Raji (cell line): Measurements from ENCODE around the gene DNASE1L3.

Source experiments
- POLR2A ChIP-seq: IDR thresholded peaks from 2 replicates; pipeline ENCODE4 v1.6.1; 2011; ENCODE audit warnings: low read depth, low read length, control low read depth; ENCODE audit not compliant: insufficient read depth

The DNASE1L3 gene, protein sequence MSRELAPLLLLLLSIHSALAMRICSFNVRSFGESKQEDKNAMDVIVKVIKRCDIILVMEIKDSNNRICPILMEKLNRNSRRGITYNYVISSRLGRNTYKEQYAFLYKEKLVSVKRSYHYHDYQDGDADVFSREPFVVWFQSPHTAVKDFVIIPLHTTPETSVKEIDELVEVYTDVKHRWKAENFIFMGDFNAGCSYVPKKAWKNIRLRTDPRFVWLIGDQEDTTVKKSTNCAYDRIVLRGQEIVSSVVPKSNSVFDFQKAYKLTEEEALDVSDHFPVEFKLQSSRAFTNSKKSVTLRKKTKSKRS

DNA sequence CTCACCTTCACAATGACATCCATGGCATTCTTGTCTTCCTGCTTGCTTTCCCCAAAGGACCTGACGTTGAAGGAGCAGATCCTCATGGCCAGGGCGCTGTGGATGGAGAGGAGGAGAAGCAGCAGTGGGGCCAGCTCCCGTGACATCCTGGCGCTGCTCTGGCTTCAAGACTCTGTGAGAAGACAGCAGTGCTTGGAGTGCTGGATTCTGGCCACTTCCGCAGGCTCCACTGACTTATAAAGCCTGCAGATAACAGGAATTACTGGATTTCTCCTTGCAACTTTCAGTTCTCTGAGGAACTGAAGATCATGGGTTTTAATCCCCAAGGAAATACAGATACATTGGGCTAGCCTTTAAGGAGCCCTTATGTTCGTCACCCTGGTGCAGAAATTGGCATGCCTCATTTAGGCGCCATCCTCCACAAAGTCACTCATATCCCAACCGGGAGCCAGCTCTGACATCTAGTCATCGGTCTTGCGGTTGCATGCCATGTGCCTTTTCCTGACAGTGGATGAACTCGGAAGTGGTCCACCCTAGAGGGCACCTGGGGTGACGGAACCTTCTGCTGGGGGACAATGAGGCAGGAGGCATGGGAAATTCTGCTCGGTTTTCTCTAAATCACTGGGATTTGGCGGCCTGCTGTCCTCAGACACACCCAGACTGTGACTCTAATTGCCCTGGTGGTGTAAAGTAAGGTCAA is at the start of gene DNASE1L3:
Gene DNASE1L3, minus strand, starts transcription at position 212 of the 700 bp plus-strand sequence. Its CDS starts 66 bp downstream, at position 146.
- TF ChIP-seq POLR2A: no peak

DNA sequence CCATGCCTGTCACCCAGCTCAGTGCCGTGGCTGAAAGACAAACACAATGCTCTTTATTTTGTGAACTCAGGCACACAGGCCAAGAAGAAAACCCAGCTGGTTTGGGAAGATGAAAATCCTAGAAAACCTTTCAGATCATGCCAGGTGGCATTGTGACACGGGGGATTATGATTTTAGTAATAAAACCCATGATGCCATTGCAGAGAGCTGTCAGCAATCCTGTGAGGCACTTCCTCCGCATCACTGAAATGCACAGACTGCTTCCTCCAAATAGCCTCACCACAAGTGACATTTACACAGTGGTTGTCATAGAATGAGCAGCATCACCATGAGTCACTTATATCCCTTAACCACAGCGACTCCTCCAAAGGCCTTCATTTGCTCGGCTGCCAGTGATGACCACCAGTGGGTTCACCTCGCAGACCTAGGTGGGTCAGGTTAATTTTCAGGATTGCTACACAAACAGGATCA is 49.5 kb upstream of the DNASE1L3 start:
- no peak for TF ChIP-seq POLR2A

DNA sequence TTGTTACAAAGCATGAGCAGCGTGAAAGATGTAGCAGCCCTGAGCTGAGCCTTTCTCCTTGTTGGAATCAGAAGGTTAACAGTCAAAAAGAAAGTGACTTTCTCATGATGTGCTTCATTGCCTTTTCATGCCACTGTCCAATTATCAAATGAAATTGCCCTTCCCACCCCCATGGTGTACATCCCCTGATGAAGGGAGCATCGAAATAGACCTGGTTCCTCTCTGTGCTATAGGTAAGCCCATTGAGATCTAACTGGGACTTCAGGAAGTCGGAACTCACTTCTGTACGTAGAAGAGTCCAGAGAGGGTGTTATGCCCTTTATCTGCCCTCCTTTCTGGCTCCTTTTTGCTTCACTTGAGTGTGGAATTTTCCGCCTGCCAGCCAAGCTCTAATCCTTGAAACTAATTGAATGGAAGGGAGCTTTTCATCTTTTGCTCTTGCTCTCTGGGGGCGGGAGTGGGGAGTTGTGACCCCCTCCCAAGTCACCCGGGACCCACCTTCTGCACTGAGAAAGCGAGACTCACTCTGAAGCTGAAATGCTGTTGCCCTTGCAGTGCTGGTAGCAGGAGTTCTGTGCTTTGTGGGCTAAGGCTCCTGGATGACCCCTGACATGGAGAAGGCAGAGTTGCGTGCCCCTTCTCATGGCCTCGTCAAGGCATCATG is 47.8 kb upstream of the DNASE1L3 start:
- TF ChIP-seq POLR2A: no peak

DNA sequence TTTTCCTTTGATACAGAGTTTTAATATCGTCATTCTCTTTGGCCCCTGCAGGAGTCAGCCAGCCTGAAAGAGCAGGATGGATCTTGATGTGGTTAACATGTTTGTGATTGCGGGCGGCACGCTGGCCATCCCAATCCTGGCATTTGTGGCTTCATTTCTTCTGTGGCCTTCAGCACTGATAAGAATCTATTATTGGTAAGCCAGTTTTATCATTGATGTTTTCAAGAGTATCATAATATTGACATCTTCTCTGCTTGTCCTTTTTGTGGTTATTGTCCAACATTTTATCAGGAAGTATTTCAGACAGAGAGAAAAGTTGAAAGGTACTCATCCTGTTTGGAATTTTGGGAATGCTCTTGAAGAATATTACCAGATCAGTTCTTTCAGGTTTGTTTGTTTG is 45.7 kb upstream of the DNASE1L3 start:
- no peak for TF ChIP-seq POLR2A

DNA sequence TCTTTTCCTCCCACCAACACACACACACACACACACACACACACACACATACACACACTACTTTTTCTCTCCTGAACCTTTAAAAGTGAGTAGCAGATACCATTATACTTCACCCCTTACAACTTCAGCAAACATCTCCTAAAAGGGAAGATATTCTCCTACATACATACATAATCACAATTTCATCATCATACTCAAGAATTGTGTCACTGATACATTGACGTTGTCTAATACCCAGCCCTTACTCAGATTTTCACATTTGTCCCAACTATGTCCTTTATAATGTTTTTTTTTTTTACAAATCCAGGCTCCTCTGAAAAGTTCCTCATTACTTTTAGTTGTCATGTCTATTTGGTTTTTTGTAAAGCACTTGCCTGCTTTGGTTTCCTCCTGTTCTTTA is 45.3 kb upstream of the DNASE1L3 start:
- TF ChIP-seq POLR2A: no peak

DNA sequence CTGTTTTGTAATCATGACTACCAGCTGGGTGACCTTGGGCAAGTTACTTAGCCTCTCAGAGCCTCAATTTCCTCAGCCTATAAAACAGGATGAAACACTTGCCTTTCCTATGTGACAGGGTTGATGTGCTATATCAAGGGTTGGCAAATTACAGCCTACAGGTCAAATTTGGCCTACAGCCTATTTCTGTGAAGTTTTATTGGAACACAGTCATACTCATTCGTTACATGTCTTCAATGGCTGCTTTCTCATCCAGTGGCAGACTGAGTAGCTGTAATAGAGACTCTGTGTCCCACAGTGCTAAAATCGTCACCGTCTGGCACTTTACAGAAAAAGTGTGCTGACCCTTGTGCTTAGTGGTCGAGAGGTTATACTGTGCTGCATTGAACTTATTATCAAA is 43.4 kb upstream of the DNASE1L3 start:
- no peak for TF ChIP-seq POLR2A

DNA sequence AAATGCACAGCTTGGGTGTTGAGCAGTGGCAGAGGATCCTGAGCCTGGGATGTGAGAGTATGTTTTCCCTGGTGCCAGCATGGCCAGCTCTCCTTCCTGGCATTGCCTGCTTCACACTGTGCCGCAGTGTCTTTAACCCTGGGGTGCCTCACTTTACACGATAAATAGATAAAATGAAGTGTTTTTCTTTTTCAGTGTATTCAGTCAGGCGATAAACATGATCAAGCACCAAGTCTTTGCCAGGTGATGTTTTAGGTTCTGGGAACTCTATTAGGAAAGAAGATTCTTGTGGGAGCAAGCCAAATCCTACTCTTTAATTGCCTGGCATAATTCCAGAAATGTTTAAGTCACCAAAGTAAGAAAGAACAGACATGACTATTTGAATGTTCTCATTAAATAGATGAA is 40.9 kb upstream of the DNASE1L3 start:
- TF ChIP-seq POLR2A: no peak

DNA sequence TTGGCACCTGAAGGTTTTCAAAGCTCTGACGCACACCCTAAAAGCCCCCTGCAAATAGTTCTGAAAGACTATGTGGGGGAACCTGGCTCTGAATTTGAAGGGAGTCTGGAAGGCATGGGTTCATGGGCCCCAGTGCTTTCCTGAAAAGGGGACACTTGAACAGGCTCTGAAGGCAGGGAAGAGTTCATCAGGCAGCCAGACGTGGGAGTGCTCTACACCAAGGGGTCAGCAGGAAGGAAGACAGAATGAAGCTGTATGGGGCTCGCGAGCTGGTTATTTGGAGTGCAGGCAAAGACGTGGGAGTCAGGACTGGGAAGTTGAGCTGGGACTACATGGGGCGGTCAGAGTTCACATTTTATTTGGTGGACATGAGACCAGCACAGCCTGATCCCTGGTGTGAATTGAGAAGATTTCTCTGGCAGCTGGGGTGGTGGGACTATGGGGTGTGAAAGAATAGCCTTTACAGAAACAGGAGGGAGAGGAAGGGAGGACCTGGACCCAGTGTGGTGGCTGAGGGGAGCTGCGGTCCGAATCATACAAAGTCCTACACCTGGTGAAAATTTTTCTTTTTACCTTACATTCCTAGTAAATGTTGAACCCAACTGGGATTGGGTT is 39.4 kb upstream of the DNASE1L3 start:
- no peak for TF ChIP-seq POLR2A

DNA sequence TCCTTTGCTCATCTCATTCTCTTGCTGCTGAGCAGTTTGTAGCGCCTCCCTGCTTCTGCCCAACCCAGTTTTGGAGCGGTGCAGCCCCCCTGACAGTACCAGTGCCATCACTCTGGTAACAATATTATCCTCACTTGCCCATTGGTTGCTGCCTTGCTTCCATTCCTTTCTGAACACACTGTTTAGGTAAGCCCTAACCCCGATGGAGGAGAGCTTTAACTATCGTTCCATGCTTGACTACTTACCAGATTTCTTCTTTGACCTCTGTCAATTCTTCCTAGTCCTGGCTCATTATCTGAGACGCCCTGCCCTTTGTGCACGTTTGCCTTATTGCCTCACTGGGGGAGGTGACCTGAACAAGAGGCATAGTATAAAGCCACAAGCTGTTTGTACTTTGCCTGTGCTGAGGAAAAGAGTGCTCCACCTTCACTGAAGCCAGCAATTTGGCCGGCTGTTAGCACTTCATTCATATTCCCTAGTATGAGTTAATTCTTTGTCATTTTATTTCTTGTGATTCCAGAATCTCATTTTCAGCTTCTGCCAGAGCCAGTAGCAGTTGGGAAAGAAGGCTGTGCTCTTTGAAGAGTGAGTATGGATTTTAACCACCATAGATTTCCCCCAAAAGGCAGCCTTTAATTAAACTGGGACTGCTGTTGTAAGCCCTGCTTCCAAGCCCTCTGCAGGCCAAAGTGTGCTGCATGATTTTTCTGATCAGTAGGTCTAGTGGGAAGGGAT is 38.8 kb upstream of the DNASE1L3 start:
- no peak for TF ChIP-seq POLR2A

DNA sequence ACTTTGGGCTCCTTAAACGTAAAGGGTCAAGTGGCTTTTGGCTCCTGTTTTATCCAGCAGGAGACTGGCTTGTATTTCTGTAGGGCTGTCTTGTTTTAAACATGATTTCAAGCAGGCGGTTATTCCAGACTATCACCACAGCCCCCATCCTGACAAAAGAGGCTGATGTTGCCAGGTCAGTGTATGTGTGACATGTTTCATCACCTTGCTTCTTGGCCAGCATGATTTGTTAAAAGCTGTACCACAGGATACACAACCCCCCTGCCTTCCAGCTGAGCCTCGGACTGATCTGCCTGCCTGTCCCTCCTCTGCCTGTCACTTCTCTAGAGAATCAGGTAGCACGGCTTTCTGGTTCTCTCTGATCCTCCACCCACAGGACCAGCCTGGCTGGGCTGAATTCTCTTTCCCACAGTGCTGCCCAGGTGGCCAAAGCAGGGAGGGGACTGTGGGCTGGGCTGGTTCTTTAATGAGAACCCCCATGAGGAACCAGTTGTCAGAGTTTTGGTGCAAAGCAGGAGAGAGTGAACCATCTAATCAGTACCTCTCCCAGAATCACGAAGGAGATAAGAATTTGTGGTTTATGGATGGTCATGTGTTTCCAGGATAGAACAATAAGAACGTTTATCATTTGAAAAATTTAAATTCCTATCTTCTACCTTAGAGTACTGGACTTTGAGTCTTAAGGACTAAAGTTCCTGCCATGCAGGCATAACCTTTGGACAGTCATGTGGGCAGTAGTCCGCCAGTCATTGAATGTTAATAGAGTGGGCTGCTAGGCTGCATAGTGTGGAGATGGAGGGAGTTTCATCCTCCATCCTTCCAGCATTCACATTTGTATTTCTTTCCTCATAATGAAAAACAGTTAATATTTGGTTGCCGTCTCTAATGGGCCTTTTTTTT is 35.6 kb upstream of the DNASE1L3 start:
- TF ChIP-seq POLR2A: no peak

DNA sequence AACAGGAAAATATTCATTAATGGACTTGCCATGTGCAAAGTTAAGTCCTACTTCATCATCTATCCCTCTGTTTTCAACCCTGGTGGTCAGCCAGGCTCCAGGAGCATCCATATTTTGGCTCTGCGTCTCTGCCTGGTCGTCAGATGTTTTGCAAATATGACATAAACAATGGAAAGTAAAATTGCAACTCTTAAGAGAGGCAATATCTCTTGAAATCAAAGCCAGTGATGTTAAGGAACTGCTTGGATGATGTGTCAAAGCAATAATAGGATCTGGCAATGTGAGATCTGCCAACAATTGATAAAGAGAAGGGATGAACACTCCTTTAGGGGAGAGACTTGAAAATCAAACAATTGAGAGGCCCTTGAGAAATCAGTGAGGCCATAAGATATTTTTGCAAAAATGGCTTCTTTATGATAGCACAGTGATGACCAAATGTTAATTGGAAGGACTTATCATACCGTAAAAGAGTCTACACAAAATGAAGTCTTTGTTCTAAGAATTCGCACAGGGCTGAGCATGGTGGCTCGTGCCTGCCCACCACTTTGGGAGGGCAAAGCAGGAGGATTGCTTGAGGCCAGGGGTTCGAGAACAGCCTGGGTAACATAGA is 33.3 kb upstream of the DNASE1L3 start:
- TF ChIP-seq POLR2A: no peak

DNA sequence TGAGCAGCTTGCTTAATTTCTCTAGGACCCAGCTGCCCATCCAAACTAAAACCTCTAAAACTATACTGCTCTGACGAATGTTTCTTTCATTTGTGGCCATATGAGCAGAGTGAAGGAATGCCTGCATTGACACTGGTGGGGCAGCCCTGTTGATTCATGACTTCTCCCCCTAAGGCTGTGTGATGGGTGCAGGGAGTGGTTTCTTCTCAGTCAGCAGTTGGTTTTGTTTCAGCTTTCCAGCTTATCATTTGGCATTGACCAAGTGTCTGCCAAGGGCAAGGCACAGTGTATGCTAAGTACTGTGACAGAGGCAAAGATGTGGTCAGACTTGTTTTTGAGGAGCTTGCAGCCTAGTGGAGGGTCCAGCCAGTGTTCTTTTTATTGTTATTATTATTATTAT is 31.6 kb upstream of the DNASE1L3 start:
- no peak for TF ChIP-seq POLR2A

DNA sequence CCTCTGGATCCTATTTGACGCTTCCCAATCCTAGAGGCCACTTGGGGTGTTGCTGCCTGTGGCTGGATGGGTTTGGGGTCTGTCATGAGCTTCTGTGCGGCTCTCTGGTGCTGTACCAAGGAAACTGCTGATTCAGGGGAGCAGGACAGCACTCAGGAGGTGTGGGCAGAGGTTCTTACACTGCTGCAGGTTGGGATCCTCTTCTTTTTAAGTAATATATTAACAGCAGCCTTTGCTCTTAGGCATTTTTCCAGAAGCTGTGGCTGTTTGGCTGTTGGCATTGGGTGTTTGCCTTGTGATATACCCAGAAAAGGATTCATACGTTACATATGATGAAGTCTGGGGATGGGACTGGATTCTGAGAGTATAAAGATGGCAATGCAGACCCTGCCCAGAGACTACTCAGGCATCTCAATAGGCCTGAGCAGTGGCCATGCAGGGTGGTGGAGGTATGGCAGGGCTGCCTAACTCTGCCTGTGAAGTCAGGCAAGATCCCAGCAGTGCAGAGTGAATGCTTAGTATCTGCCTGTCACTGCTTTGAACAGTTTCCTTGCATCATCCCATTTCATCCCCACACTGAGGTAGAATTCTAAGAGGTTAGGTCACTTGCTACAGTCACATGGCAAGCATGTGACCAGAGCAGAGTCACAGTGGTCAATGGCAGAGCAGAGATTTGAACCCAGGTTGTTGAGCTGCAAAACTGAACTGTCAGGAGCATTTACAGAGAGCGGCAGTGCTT is 30.7 kb upstream of the DNASE1L3 start:
- no peak for TF ChIP-seq POLR2A

DNA sequence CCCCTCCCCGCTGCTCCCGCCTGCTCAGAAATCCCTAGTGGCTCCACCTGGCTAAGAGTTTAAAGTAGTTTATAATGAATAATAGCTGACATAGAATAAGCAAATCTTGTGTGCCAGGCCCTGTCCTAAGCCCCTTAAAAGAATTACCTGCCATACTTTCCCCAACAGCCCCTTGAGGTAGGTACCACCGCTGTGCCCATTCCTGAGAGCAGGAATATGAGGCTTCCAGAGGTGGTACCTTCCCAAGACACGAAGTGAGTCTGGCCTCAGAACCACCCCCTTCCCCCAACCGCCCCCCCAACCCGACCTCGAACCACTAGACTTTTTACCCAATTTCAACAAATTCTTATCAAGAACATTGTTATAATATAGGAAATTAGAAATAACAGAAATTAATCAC is 28.1 kb upstream of the DNASE1L3 start:
- no peak for TF ChIP-seq POLR2A
